GM19397 (cell line): ENCODE data around the gene POLR2E.

Experiments
- ATAC-seq: cut with Tn5 transposase; IDR thresholded peaks from one replicate; pipeline ENCODE4 v1.9.1; 2021; ENCODE audit warnings: mild to moderate bottlenecking, moderate library complexity; ENCODE audit not compliant: unreplicated experiment

The POLR2E gene

DNA sequence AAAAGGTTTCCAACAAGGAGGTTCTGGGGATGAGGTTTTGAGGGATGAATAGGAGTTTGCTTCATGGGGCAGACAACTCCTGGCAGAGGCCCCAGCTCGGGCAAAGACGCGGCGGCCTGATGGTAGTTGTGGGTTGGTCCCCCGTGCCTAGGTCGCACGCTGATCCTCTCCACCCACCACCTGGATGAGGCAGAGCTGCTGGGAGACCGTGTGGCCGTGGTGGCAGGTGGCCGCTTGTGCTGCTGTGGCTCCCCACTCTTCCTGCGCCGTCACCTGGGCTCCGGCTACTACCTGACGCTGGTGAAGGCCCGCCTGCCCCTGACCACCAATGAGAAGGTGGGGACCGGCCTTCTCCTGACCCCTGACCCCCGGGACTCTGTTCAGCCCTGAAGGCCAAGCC, 43.4 kb downstream of the POLR2E start:
- no peak for ATAC-seq

- ATAC-seq, result no peak
Observed at GRCh38 chr19:1050989-1051788, 44.0 kb downstream of the POLR2E start.

DNA sequence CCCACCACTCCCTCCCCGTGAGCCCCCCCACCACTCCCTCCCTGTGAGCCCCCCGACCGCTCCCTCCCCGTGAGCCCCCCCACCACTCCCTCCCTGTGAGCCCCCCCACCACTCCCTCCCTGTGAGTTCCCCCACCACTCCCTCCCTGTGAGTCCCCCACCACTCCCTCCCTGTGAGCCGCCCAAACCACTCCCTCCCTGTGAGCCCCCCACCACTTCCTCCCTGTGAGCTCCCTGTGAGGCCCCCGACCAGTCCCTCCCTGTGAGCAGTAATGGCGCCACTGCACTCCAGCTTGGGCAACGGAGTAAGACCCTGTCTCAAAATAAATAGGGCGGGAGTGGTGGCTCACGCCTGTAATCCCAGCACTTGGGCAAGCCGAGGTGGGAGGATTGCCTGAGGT, 45.4 kb downstream of the POLR2E start:
- no peak for ATAC-seq

DNA sequence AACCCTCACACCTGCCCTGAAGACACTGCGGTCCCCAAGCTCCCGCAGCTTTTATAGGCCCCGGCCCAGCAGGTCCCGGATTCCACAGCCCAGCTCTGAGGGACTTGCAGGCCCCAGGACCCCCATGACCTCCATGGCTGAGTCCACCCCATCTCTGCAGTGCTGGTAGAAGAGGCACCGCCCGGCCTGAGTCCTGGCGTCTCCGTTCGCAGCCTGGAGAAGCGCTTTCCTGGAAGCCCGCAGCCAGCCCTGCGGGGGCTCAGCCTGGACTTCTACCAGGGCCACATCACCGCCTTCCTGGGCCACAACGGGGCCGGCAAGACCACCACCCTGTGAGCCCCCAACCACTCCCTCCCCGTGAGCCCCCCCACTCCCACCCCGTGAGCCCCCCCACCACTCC, 46.1 kb downstream of the POLR2E start:
- no peak for ATAC-seq

- no peak for ATAC-seq
Observed at GRCh38 chr19:1047696-1048147, 47.5 kb downstream of the POLR2E start.

GRCh38 chr19:1046836-1047695, 48.1 kb downstream of the POLR2E start:
- ATAC-seq, result no peak

- ATAC-seq, result no peak
Observed at GRCh38 chr19:1046117-1046626, 49.0 kb downstream of the POLR2E start.

DNA sequence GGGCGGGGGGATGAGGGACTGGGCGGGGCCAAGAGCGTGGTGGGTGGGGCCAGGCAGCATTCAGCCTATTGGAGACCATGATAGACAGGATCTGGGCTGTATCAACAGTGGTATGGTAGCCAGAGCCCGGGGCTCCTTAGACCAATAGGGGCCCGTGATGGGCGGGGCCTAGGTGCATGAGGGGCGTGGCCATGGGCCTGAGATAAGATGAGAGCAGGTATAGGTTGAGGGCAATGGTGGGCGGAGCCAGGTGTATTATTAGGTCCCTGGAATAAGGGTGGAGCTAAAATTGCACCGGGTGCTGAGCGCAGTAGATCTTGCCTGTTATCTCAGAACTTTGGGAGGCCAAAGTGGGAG, 50.0 kb downstream of the POLR2E start:
- no peak for ATAC-seq

- no peak for ATAC-seq
Observed at GRCh38 chr19:1042689-1043511, 52.3 kb downstream of the POLR2E start.

DNA sequence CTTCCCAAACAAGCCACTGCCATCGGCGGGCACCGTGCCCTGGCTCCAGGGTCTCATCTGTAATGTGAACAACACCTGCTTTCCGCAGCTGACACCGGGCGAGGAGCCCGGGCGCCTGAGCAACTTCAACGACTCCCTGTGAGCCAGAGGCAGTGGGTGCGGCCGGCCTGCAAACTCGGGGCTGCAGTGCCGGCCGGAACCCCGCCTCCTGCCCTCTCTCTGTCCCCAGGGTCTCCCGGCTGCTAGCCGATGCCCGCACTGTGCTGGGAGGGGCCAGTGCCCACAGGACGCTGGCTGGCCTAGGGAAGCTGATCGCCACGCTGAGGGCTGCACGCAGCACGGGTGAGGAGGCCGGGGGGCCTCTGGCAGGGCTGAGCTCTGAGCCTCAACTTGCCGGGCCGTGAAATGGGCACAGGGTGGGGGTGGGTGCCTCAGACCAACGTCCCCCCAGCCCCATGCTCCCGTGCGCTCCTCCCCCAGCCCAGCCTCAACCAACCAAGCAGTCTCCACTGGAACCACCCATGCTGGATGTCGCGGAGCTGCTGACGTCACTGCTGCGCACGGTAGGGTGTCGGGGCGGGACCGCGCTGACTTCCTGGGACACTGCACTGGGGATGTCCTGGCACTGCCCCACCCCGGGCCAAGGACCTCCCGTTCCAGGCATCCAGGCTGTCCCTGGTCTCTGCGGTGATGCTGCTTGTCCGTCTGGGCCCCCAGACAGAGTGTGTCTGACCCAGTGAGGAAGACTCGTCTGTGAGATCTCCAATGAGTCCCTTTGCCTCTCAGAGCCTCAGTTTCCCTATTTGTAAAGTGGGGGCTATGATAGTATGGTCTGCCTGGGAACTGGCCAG, 53.1 kb downstream of the POLR2E start:
- no peak for ATAC-seq

DNA sequence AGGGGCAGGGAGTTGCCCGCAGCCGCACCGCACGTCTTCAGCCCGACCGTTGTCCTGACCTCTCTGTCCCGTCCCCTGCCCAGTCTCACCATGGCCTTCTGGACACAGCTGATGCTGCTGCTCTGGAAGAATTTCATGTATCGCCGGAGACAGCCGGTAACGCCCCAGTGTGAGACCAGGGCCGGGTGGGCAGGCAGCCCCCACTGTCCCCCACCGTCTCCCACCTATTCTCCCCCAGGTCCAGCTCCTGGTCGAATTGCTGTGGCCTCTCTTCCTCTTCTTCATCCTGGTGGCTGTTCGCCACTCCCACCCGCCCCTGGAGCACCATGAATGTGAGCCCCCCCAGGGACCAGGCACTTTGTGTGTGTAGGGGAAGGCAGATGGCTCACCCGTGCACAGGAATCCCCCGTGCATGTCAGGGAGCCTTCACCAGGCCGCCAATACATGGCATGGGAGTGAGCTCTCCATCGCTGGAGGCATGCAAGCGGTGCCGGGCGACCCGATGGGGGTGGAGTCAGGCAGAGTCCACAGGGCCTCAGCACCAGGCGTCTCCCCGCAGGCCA, 53.8 kb downstream of the POLR2E start:
- ATAC-seq, result no peak

DNA sequence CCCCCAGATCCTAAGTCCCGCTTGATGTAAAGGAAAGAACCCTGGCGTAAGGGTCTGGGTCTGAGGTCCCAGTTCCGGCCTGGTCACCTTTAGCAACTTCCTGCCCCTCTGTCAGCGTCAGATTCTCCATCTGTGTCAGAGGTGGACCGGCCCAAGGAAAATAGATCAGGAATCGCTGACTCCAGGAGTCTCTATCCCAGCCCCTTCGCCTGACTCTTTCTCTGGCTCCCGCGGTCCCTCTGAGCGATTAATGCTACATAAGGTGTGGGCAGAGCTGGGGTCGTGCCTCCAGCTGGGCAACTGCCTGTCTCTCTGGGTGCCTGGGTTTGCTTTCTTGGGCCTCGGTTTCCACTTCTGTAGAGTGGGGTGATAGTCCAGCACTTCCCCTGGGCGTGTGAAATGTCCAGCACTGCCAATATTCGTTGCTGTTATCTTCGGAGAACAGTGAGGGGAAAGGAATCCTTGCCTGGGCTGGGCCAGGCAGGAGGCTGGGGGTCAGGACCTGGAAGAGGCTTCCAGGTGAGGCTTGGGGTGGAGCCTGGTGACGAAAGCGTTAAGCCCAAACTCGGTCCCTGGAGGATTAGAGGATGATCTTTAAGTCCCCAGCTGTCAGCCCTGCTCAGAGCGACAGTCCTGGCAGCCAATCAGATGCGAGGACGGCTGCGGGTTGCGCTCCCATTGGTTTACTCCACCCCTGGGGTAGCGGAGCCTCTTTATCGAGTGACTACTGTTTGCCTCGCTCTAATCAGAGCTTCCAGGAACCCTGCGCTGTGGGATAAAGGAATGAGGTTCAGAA, 54.5 kb downstream of the POLR2E start:
- ATAC-seq, result peak; percentile 45

GRCh38 chr19:1039646-1040475, 55.3 kb downstream of the POLR2E start, which contains the start of gene ABCA7:
TSS of gene ABCA7 (plus strand) at chr19:1040107. CDS start at chr19:1041362, 1,255 bp downstream.
- ATAC-seq, result peak; percentile 71

GRCh38 chr19:1038978-1039645, 56.1 kb downstream of the POLR2E start:
- ATAC-seq, result no peak

GRCh38 chr19:1037621-1038064, 57.5 kb downstream of the POLR2E start:
- ATAC-seq, result no peak
